Cortex of kidney (tissue), 1 donor: ENCODE data around the gene ZNF407.

ENCODE experiments used
- DNase-seq: peaks from one replicate; lab custom pipeline; 2025; lab: John Stamatoyannopoulos, UW

The ZNF407 gene

GRCh38 chr18:75054046-75054445, 456.4 kb downstream of the ZNF407 start:
- DNase-seq: no peak

GRCh38 chr18:75054611-75055010, 456.9 kb downstream of the ZNF407 start:
- DNase-seq: no peak

- no peak for DNase-seq
These were observed 459.7 kb downstream of the ZNF407 start for GRCh38 chr18:75057169-75057960.

GRCh38 chr18:75060185-75060584, 462.5 kb downstream of the ZNF407 start:
- no peak for DNase-seq

- DNase-seq: no peak
These were observed 464.7 kb downstream of the ZNF407 start for GRCh38 chr18:75062297-75062886.

- no peak for DNase-seq
These were observed 465.5 kb downstream of the ZNF407 start for GRCh38 chr18:75063196-75063595.

- DNase-seq: no peak
These were observed 466.2 kb downstream of the ZNF407 start for GRCh38 chr18:75063615-75064512.

GRCh38 chr18:75064513-75064905, 466.8 kb downstream of the ZNF407 start:
- DNase-seq: no peak

- DNase-seq: no peak
These were observed 467.8 kb downstream of the ZNF407 start for GRCh38 chr18:75065251-75066000.

- DNase-seq: no peak
These were observed 468.6 kb downstream of the ZNF407 start for GRCh38 chr18:75066021-75066880.

GRCh38 chr18:75066936-75067335, 469.3 kb downstream of the ZNF407 start:
- DNase-seq: no peak

GRCh38 chr18:75067996-75068645, 470.5 kb downstream of the ZNF407 start:
- no peak for DNase-seq

- no peak for DNase-seq
These were observed 471.2 kb downstream of the ZNF407 start for GRCh38 chr18:75068682-75069435.

- no peak for DNase-seq
These were observed 472.6 kb downstream of the ZNF407 start for GRCh38 chr18:75070235-75070624.

GRCh38 chr18:75070625-75071483, 473.2 kb downstream of the ZNF407 start:
- DNase-seq: no peak

GRCh38 chr18:75071484-75071785, 473.8 kb downstream of the ZNF407 start:
- no peak for DNase-seq

- no peak for DNase-seq
These were observed 474.4 kb downstream of the ZNF407 start for GRCh38 chr18:75071866-75072671.
